ENCODE results near the gene DES. TPM values are rescaled to one million over a fixed set of nuclear protein-coding genes. Genes with fewer than 3 reads are reported as not detected.
"Not testable (repeated sequence)": the region's sequence is repeated elsewhere in the genome, so short reads cannot be mapped to it uniquely, and the experiment has no call there.

DES gene
- total and polyA plus RNA-seq, 7 donors = 8,143 to 14,820 (median 13,727) TPM

DNA sequence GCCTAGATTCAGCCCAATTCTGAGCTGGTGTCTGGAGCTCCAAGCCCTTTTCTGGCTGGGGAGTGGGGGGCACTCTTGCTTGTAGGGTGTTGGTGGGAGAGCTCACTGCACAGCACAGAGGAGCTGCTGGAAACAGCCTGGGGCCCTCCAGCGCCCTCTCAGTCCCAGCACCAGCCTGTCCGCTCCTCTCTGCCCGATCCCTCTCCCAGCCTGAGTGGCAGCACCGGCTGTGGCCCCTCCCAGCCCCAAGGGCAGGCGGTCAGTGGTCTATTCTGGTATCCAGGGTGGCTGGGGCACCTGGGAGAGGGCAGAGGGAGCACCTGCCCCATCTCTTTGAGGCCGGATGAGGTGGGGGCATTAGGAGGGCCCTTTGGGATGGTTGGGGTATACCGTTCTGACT, 13.2 kb upstream of the DES start:
- WGBS, 3 donors = 17 to 48% (median 28%) methylated on average over 5 to 7 of the region's 7 CpGs
- TF ChIP-seq, protein P1, sequence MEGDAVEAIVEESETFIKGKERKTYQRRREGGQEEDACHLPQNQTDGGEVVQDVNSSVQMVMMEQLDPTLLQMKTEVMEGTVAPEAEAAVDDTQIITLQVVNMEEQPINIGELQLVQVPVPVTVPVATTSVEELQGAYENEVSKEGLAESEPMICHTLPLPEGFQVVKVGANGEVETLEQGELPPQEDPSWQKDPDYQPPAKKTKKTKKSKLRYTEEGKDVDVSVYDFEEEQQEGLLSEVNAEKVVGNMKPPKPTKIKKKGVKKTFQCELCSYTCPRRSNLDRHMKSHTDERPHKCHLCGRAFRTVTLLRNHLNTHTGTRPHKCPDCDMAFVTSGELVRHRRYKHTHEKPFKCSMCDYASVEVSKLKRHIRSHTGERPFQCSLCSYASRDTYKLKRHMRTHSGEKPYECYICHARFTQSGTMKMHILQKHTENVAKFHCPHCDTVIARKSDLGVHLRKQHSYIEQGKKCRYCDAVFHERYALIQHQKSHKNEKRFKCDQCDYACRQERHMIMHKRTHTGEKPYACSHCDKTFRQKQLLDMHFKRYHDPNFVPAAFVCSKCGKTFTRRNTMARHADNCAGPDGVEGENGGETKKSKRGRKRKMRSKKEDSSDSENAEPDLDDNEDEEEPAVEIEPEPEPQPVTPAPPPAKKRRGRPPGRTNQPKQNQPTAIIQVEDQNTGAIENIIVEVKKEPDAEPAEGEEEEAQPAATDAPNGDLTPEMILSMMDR (IDR thresholded peaks at IDR 0.05) = no peak
- Histone ChIP-seq H3K4me1 (peaks cover 70% of the 10 kb centered on the region), H3K36me3 (ENCODE audit: insufficient read depth in 1 of 2, low read depth in 1 of 2) (no peaks in the 10 kb centered on the region), H3K4me3 (peak overlapping the region; percentile 56), H3K27ac (peak overlapping the region; percentile 98), H3K27me3 (ENCODE audit: insufficient read depth in 3 of 3, low read length in 2 of 3) (no peaks in the 10 kb centered on the region), H3K9me3 (no peaks in the 10 kb centered on the region)
- ATAC-seq (peak; percentile 80 to 84 (median 82)), DNase-seq (peak; percentile 86 to 95)
- intact Hi-C loops (cut with DNase I) = loop anchor here (2.0 to 5.0 kb wide), 4 partner anchors 14 to 127 kb away; partner anchors contain the start of genes DES (in 1 of the 2) and SPEG (in 1 of the 2)

DNA sequence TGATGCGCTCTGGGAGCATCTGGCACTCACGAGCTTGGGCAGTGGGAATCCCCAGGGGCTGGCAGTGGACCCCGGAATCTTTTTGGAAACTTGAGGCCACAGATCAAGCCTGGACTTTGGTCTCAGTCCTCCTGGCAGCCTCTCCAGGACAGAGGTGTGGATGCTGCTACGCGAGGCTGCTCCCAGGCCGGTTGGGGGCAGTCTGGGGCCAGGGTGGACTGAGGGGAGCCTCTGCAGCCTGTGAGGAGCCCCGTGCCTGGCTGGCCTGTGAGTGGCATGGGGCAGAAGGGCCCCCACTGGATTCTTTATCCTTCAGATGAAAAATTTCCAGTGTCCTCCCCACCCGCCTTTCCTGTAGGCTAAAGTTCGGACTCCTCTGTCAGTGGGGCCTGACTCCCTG, 12.7 kb upstream of the DES start:
- peak overlapping the region; percentile 56 for H3K4me3 ChIP-seq
- peak overlapping the region; percentile 98 for H3K27ac ChIP-seq
- no peaks in the 10 kb centered on the region for H3K9me3 ChIP-seq
- H3K4me1 ChIP-seq = peaks cover 65% of the 10 kb centered on the region
- intact Hi-C loops (cut with DNase I) = loop anchor here (2.0 kb wide), 2 partner anchors 13 to 29 kb away; partner anchors contain the start of genes DES (in 1 of the 2) and SPEG (in 1 of the 2)
- ATAC-seq (peak; percentile 68 to 71 (median 69)), DNase-seq (peak; percentile 75 to 90)
- H3K36me3 ChIP-seq (ENCODE audit: insufficient read depth in 1 of 2, low read depth in 1 of 2) = no peaks in the 10 kb centered on the region
- no peaks in the 10 kb centered on the region for H3K27me3 ChIP-seq (ENCODE audit: insufficient read depth in 3 of 3, low read length in 2 of 3)
- WGBS, 3 donors = 25 to 35% (median 29%) methylated on average over 9 of the region's 9 CpGs
- TF ChIP-seq, protein P1 (IDR thresholded peaks at IDR 0.05) = peak; percentile 42

DNA sequence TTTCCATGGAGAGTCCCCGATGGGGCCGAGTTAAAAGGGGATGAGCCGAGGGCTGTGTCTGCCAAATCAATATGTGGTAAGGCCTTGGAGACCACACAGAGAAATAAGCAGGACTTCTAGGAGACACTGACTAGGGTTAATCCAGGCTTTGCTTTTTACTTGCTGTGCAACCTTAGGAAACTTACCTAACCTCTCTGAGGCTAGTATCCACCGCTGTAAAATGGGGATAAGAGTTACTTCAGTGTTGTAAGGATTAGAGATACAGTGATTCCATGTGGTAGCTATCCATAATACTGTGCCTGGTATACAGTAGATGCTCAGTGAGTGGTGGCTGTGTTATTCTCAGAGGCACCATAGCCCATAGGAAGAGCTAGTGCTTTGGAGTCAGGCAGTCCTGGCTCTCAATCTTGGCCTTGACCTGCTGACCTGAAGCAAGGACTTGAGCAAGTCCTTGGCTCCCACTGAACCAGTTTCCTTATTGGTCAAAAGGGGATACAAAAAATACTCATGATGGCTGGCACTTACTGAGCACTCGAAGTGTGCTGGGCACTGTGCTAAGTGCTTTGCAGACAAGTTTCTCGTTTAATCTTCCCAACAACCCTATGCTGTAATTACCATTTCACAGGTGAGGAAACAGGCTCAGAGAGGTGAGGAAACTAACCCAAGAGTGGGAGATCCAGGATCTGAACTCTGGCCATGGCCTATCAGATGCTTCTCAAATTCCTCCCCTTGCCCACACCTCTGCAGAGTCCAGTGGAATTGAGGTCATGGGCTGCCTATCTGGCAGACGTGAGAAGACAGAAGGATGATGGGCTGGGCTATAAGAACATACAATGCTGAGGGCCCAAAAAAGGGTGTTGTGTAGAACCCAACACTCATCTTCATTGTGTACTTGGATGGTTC, 12.0 kb upstream of the DES start:
- Histone ChIP-seq H3K27me3 (ENCODE audit: insufficient read depth in 3 of 3, low read length in 2 of 3) (no peaks in the 10 kb centered on the region), H3K27ac (peak overlapping the region; percentile 98), H3K36me3 (ENCODE audit: insufficient read depth in 1 of 2, low read depth in 1 of 2) (no peaks in the 10 kb centered on the region), H3K9me3 (no peaks in the 10 kb centered on the region), H3K4me1 (peaks cover 57% of the 10 kb centered on the region), H3K4me3 (peak overlapping the region; percentile 56)
- DNase-seq = no peak
- intact Hi-C loops (cut with DNase I) = loop anchor here (2.0 kb wide), 2 partner anchors 13 to 29 kb away; partner anchors contain the start of genes DES (in 1 of the 2) and SPEG (in 1 of the 2)
- TF ChIP-seq, protein P1 (IDR thresholded peaks at IDR 0.05) = no peak
- 49 to 69% (median 52%) methylated on average over 7 of the region's 7 CpGs for WGBS, 3 donors
- ATAC-seq = peak; percentile 10 to 28 (median 21)

DNA sequence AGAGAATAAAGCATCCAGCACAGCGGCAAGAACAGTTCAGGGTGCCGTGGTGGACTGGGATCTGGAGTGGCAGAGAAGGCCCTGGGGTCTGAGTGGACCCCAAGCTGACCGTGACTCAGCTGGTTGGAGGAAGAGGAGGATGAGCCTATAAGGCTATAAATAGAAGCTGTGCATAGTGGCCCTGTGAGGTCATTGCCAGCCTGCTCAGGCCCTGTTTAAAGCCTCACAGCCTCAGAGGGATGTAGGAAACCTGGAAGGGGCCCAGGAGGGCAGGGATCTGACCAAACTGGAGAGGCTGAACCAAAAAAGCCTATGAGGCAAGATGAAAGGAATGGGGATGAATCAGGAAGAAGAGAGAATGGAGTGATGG, 11.3 kb upstream of the DES start:
- ATAC-seq = peak; percentile 65 to 68 (median 68)
- WGBS, 3 donors = 35 to 41% (median 35%) methylated on average over 3 of the region's 3 CpGs
- no peaks in the 10 kb centered on the region for H3K36me3 ChIP-seq (ENCODE audit: insufficient read depth in 1 of 2, low read depth in 1 of 2)
- peak overlapping the region; percentile 98 for H3K27ac ChIP-seq
- no peaks in the 10 kb centered on the region for H3K9me3 ChIP-seq
- intact Hi-C loops (cut with DNase I) = no loop called here
- peak; percentile 74 to 93 for DNase-seq
- TF ChIP-seq, protein P1 (IDR thresholded peaks at IDR 0.05) = no peak
- H3K27me3 ChIP-seq (ENCODE audit: insufficient read depth in 3 of 3, low read length in 2 of 3) = no peaks in the 10 kb centered on the region
- no peak overlapping the region for H3K4me3 ChIP-seq
- peaks cover 55% of the 10 kb centered on the region for H3K4me1 ChIP-seq

DNA sequence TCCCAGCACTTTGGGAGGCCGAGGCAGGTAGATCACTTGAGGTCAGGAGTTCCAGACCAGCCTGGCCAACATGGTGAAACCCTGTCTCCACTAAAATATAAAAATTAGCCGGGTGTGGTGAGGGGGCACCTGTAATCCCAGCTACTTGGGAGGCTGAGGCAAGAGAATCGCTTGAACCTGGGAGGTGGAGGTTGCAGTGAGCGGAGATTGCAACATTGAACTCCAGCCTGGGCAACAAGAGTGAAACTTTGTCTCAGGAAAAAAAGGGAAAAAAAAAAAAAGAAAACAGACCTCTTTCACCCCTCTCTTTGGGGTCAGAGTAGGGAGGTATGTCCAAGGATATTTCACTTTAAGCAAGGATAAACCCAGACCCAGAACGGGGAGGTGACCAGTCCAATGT, 10.8 kb upstream of the DES start:
- H3K9me3 ChIP-seq; DNase-seq; ATAC-seq; H3K27me3 ChIP-seq (ENCODE audit: insufficient read depth in 3 of 3, low read length in 2 of 3); intact Hi-C loops (cut with DNase I); H3K4me3 ChIP-seq; H3K36me3 ChIP-seq (ENCODE audit: insufficient read depth in 1 of 2, low read depth in 1 of 2): not testable (repeated sequence)
- peak overlapping the region; percentile 98 for H3K27ac ChIP-seq
- H3K4me1 ChIP-seq = peaks cover 52% of the 10 kb centered on the region
- WGBS, 3 donors = 55 to 82% (median 58%) methylated on average over 5 of the region's 5 CpGs
